ENCODE data around the gene LRRC14B.

DNA sequence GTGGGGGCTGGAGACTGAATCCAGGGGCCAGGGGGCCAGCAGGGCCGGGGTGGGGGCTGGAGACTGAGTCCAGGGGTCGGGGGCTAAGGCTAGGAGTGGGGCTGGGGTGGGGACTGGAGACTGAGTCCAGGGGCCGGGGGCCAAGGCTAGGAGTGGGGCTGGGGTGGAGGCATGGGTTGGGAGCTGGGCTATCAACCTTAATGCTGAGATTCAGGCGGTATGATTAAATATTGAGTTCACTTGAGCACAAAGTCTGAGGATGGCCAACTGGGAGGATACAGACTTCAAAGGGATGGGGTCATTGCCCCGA is 17.0 kb upstream of the LRRC14B start:
- no peak for TF ChIP-seq POLR2AphosphoS5 (IDR thresholded peaks at IDR 0.05)
- TF ChIP-seq, protein P1, sequence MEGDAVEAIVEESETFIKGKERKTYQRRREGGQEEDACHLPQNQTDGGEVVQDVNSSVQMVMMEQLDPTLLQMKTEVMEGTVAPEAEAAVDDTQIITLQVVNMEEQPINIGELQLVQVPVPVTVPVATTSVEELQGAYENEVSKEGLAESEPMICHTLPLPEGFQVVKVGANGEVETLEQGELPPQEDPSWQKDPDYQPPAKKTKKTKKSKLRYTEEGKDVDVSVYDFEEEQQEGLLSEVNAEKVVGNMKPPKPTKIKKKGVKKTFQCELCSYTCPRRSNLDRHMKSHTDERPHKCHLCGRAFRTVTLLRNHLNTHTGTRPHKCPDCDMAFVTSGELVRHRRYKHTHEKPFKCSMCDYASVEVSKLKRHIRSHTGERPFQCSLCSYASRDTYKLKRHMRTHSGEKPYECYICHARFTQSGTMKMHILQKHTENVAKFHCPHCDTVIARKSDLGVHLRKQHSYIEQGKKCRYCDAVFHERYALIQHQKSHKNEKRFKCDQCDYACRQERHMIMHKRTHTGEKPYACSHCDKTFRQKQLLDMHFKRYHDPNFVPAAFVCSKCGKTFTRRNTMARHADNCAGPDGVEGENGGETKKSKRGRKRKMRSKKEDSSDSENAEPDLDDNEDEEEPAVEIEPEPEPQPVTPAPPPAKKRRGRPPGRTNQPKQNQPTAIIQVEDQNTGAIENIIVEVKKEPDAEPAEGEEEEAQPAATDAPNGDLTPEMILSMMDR (IDR thresholded peaks at IDR 0.05): no peak
- TF ChIP-seq POLR2A (IDR thresholded peaks at IDR 0.05): no peak
- no peak for TF ChIP-seq EP300 (IDR thresholded peaks at IDR 0.05)

Data from suprapubic skin (tissue), 4 donors.